ENCODE measurements around the gene TNNI2.

DNA sequence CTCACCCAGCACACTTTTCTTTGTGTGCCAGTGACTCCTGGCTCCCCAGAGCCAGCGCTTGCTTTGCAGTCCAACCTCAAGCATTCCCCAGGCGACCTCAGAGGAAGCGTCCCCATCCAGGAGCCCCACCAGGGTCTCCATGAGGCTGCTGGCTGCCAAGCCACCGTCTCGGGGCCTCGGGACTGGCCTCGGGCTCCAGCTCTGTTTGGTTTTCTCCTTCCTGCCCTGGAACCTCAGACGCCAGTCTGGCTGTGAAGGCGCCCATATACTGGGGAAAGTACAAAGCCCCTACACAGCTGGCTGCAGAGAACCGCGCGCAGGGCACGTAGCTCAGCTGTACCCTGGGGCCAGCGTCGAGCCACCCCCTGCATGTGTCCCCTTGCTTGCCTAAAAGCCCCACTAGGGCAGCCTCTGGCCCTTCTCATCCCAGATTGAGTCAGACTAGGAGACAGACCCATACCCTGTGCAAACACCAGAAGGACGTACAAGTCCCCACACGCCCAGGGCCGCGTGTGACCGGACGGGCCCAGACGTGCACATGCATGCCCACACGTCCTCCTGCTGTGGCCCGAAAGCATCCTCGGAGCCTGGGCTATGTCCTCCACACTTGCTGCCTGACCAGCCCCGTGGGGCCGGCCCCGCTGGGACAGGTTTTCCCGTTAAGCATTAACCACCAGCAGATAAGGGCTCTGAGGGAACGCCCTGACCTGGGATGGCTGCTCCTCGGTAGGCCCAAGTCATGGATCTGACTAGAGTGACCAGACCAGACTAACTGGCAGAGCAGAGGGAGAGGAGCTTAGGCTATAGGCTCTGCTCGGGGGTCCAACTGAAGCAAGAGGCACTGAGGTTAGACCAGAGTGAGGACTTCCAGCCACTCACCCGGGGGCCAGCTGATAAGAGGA is 8.2 kb upstream of the TNNI2 start:
- no peak for TF ChIP-seq POLR2AphosphoS5 (IDR thresholded peaks at IDR 0.05; ENCODE audit: borderline replicate concordance, low read depth, low read length)
- TF ChIP-seq EZH2 (IDR thresholded peaks at IDR 0.05) = no peak
